Spleen (tissue), 7 donors: ENCODE results near the gene CHRNA4.

Source experiments
- CTCF ChIP-seq, 11 experiments: fragments of 200-600 bp in 7 of 11; fragments of 450-650 bp in 4 of 11; sonication (generic) in 4 of 11; IDR thresholded peaks in 8 of 11; conservative IDR thresholded peaks in 3 of 11; 1 replicate in 7 of 11; 2 replicates in 4 of 11; pipeline versions ENCODE4 v1.4.0 to v1.8.0; 2016 to 2021; ENCODE audit warnings: antibody characterized with exemption in 11 of 11, inconsistent platforms in 4 of 11, mild to moderate bottlenecking in 1 of 11
- POLR2A ChIP-seq, 3 donors: fragments of 450-650 bp; IDR thresholded peaks; one replicate each; pipeline ENCODE4 v1.5.1; 2017; ENCODE audit warnings: antibody characterized with exemption in 3 of 3, mild to moderate bottlenecking in 1 of 3
- POLR2AphosphoS5 ChIP-seq, 3 donors: sonication (generic); formaldehyde crosslinking; IDR thresholded peaks; one replicate each; pipeline ENCODE4 v1.5.1; 2017; ENCODE audit warnings: antibody characterized with exemption in 3 of 3
- donor health status: DM: no; HTN: no; CAD: no; lungs with moderate emphysema.
- donor health status: DM: no; HTN: no; CAD: no.
- donor health status: DM: no; HTN: no; CAD: no.

- TF ChIP-seq POLR2A (IDR thresholded peaks at IDR 0.05) = no peak
- no peak for TF ChIP-seq CTCF (IDR thresholded peaks at IDR 0.05 in 8 of 11, conservative IDR thresholded peaks at IDR 0.05 in 3 of 11)
- TF ChIP-seq POLR2AphosphoS5 (IDR thresholded peaks at IDR 0.05) = no peak
Measured at GRCh38 chr20:63371291-63371865, 10.2 kb upstream of the CHRNA4 start.
